HG03439 (cell line): ENCODE data around the gene GATB.

Experiments
- ATAC-seq: cut with Tn5 transposase; IDR thresholded peaks from one replicate; pipeline ENCODE4 v1.9.1; 2021; ENCODE audit warnings: mild to moderate bottlenecking, moderate library complexity; ENCODE audit not compliant: unreplicated experiment

GATB gene

DNA sequence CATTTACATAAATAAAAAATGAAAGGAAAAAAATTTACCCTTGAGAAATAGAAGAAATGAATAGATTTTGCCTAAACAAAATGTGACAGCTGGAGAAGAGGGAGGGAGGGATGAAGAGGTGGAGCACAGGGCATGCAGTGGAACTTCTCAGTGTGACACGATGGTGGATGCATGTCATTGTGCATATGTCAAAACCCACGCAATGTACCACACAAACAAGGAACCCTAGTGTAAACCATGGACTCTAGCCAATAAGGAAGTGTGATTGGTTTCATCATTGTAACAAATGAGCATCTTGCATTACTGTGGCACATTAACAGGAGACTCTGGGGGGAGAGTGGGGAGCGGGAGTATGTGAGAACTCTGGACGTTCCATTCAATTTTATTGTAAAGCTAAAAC lies 58.6 kb downstream of the GATB start:
- ATAC-seq, result no peak

DNA sequence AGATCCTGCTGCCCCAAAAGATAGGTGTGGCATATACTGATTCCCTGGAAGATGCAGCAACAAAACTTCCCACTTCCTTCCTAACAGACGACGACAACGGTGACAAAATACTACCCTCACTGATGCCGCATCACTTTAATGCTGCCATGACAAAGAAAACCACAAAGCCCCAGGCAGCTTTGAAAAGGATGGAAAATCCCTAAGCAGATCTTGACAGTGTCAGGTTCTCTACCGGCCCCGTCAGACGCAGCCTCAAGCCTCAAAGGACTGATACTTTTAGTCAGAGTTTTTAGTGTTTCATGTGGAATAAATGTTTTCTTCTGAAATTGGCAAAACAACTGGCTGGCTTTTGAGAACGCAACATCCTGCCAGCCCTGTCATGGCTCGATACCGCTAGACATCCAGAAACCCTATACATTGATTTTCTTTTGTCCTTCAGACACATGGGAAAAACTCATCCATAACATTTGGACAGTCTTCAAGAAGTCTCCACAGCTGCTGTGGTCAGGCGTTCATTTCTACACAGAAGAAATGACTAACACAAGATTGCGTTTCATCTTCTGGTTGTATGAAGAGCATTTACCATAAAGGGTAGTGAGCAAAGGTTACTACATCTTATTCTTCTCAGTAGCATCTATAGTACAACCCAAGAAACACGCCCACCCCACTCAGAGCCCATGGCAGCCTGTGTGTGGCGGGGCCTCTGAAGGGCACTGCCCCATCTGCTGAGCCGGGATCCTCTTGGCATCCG lies 60.1 kb downstream of the GATB start:
- ATAC-seq, result no peak

DNA sequence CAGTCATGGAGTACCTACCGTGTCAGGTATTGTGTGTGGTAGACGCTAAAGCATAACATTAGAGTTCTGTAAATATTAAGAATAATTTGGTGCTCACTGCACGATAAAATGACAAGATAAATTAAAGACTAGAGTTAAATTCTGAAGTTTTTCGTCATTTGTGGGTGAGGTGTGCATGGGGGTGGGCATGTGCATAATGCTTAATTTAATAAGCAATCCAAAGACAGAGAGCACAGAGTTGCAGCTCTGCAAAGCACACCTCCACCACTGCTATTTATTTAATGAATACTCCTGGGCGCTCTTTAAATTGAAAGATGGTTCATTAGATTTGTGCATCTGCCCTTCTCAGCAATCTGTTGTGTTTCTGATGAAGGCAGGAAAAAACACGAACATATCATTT lies 62.6 kb downstream of the GATB start:
- no peak for ATAC-seq

DNA sequence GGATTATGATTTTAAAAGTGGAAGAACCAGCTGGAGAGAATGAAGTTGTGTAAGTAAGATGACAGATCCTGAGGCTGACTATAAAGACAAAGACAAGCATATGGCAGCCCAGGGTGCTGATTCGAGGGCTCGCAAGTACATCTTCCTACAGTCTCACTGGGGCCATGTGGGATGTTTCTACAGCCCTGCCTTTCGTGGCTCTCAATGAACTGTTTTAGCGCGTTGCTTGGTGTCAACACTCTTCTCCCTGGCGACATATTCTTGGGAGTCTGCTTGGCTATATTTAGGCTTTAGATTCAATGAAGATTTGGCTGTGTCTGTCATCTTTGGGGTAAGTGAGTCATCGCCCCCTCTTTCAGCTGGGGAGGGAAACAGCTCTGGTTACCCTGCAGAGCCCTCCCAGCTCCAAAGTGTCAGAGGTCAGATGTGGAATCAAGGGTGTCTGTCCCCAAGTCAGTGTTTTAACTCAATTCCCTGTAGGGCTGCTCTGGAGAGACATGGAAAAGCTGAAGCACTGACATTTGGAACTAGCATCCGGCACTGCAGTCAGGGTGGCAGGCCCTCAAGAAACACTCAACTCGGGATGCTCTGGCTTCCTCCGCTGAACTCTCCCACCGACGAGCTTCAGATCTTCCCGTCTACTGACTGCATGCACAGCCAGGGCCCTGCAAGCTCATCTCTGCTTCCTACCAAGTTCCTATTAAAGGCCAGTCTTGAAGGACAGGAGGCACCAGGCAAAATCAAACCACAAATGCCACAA lies 65.7 kb downstream of the GATB start:
- no peak for ATAC-seq

DNA sequence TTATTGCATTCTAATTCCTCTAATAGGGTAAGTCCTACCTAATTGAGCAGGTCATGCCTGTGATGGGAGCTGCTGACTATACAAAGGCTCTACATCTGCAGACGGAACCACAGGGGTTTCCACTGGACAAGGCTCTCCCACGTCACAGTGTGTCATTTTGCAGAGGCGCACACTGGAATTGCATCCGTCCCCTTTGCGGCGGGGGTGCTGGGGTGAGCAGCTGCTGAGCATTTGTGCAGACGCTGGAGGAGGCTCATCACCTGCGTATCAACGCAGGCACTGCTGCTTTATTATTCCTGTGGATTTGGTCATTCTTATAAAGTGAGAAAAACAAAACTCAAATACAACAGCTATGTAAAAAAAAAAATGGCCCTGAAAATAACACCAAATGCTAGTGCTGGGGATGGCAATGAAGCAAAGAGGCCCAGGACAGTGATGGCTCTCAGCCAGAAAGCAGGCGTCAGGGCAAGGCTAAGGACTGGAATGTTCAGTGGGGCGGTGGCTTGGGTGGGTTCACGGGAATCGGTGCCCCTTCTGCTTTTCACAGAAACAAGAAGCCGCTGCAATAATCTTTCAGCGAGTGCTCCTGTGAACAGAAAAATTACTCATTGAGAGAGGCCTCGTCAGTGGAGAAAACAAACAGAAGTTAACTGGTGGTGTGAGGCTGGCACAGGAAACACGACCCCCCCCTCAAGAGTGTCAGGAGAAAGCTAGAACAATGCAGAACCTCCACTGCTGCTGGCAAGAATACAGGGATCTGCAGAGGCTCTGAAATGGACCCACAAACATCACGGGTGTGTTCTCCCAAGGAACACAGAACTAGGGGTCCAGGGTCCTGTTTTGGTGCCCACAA lies 67.8 kb downstream of the GATB start:
- no peak for ATAC-seq

DNA sequence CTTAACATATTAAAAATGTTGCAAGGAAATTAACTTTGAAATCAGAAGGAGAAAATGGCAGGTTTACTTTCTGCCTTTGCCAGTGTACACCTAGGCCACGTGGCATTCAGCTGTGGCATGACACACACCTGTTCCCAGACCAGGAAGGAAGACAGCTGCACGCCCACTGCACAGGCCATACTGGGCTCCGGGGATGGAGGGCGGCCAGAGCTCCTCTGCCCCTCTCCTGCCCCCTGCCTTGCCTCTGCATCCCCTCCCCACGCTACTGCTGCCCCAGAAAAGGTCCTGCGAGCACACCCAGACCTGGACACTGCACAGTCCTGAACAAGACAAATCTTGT lies 68.4 kb downstream of the GATB start:
- no peak for ATAC-seq

DNA sequence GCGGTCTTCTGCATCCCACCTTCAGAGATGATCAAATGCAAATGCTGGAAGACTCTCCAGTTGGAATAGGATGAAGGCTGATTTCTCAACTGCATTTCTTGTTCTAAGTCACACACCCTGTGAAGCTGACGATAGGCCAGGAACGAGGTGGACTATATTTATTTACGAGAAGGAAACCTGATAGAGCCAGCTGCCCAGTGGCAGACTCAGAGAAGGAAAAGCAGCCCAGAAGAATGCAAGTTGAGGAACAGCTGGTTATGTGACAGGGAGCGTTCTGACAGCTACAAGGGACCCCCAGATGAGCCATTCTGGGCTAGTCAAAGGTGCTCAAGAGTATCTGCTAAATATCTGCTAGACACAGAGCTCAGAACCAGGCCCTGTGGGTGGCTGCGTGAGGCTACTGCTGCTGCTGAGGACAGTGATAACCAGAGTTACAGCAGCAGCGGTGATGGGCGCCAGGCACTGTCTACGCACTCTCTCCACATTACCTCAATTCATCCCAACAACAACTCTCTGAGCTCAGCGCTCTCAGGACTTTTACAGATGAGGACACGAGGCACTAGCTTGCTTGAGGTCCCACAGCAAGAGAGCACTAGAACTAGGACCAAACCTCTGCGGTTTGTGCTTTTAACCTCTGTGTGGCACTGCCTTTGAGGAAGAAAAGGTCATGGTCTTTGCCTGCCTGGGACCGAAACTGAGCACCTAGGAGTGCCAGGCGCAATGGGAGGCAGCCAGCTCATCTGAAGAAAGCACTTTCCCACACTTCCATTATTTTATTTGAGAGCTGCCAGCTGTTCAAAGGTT lies 69.0 kb downstream of the GATB start:
- no peak for ATAC-seq

DNA sequence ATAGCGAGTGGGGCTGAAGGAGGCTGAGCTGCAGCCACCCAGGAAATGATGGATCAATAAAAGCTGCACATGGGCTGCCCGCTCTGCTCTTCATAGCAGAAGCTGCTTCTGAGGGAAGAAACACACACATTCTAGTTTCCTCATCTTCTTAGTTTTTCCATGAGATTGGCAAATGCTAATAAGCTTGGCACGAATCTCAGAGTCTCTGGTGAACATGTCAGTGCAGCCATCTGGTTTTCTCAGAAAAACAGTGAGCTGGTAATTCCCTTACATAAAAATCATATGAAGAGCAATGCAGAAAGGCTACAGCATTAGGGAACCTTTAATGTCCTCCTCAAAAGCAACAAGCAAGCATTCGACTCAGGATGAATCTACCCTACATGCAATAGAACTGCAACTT lies 69.9 kb downstream of the GATB start:
- no peak for ATAC-seq

DNA sequence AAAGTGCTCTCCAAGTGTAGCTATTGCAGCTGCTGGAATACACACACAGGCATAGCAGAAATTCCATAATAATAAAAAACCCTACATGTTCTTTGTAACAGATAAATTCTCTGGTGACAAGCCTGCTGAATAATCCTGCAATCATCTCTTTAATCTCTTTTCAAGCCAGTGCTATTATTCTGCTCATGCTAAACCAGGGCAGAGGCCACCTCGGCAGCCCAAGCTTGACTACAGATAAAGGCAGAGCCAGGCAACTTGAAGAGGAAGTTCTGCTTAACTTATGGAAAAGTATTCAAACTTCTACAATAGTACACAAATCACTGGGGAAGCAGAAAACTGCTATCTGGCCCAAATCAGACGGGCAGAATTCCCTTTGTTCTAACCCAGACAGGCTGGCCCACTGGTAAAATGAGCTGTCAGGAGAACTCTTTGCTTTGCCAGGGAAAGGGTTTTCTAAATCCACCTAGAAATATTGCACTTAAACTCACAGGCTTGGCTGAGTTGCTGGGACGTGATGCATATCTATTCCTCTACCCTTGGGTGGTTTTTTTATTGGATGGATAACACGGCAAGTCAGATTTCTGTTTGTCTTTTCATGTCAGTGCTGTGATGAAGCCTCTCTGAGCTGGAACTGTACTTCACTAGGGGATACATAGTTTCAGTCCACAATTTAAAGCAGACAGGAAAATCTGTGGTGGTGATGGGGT lies 70.5 kb downstream of the GATB start:
- ATAC-seq, result no peak

DNA sequence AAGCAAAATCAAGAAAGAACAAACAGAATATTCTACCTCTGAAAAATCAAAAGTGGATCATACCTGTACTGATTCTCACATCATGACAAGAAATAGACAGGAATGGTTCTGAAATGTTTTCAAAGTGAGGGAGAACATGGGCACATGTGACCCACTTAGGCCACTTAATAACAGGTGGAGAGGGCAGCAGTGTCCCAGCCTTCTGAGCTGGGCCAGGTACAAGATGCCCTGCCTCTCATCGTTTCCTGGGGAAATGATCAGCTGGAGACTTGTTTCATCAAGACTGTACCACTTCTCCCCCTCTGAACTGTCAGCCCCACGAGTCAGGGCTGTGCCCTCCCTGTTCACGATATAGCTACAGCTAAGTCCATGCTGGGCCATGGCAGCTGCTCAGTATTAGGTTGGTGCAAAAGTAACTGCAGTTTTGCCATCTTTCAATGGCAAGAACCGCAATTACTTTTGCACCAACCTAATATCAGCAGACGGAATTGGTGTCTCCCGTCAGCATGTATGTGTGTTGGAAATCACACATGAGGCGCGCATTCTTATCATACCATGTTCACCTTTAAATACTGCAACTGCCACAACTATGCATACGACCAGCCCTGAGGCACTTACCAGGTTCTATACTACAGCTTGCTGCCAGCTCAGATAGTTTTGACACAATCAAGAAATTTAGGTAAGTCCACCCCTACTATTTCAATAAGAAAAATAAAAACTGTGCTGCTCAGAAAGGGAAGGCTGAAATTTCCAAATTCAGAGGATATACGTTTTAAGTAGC lies 71.4 kb downstream of the GATB start:
- no peak for ATAC-seq

DNA sequence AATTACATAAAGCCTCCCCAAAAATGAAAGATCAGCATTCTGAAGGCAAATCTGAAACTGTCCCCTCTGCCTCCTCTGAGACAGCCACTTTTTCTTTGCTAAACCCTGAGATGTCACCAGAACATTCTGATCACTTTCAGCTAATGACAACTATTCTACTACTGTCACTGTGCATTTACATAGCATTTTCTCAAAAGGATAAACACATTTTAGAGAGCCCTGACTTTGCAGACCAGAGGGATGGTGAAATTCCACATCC lies 72.1 kb downstream of the GATB start:
- ATAC-seq, result no peak

DNA sequence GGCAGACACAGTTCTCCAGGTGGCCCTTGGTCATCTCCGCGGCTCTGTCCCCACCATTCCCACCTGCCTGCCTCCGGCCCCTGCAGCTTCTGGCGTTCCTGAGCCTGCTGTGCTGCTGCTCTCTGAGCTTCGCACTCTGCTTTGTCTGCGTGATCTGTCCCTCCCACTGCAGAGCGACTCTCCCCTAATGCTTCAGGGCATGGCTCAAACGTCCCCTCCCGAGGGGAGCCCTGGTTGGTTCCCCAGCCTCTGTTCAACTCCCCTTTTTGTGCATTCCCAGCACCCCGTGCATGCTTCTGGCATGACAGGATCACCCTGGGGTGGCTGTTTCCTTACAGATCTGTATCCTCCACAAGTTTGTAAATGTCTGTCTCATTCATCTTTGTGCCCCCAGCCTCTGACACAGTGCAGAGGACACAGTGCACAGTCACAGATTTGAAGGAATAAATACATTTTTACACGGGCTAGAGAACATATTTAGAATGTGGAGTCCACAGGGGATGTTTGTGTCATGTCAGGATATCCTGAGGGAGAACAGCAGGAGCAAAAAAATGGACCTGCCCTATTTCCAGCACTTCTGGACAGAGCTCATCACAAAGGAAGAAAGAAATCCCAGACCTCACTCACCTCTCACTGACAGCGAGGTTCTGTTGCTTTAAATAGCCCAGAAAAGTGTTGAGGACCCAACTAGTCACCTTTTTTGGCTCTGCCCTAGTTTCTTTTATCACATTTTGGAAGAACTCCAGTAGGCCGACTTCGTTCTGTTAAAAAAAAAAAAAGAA lies 72.6 kb downstream of the GATB start:
- ATAC-seq, result no peak

DNA sequence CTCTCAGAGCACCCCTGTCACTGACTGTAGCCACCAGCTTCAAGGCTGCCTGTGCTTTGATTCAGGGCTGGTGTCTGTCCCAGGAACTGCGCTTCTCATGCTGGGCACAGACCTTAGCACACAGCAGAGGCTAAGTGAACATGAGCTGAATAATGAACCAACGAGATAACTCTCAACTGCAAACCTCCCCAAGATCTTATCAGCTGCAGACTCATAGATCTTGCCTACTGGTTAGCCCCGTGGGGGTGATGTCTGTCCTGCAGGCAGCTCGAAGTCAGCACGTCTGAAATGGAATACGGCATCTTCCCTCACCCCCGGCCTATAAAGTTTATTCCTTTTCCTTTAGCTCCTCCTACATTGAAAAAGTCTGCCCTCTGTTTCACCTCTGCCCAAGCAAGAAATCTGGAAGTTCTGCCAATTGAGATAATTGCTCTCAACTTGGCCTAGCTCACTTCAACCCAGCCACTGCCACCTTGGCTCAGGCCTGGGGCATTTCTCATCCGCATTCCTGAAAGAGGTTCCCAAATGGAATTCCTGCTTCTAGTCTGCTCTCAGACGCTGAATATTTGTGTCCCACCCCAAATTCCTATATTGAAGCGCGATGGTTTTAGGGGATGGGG lies 73.7 kb downstream of the GATB start:
- ATAC-seq, result no peak

DNA sequence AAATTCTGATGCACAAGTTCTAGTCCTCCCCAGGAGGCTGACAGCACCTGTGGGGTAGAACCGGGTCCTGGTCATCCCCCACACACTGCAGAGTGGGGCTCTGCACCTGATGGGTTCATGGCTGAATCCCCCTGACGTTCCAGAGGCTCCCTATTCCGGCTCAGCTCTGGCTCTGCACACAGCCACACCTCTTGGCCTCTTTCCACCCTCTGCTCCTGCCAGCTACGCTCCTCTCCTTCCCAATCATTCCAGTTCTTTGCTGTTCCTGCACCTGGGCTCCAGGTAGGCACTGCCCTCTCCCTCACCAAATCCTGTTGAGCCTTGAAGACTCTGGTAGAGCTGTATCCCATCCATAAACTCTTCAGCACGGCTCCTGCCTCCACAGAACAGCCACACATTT lies 75.5 kb downstream of the GATB start:
- ATAC-seq, result no peak

DNA sequence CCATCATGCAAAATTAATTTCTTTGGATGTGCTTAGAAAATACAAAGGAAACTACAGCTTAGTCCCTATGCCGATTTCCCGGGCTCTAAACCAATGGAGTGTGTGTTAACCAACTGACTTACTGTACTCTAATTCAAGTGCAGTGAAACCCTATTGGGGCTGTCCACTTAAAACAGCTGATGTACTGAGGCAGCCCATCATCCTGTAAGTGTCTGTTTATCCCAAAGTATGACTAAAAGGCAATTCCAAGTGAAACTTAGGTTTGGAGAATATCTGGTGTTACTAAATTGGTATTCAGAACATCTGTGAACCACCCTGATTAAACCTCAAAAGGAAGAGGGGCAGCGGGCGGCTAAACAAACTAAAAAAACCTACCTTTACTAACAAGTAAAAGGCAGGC lies 79.7 kb downstream of the GATB start:
- no peak for ATAC-seq

DNA sequence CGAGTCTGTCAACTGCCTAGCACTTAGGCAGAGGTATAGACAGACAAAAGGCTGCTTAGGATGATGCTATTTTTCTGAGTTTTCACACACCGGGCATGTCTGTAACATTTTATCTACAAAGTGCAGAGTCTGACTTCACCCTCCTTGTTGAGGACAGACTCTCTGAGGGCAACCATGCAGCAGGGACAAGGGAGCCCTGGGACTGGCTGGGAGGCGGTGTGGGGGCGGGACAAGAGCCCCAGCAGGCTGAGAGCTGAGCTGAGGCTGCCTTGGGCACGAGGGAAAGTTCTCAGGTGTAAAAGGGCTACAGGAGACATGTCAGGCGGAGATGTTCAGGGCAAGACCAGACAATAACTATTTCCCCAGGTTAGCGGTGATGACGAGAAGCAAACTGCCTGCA lies 81.6 kb downstream of the GATB start:
- ATAC-seq, result no peak

DNA sequence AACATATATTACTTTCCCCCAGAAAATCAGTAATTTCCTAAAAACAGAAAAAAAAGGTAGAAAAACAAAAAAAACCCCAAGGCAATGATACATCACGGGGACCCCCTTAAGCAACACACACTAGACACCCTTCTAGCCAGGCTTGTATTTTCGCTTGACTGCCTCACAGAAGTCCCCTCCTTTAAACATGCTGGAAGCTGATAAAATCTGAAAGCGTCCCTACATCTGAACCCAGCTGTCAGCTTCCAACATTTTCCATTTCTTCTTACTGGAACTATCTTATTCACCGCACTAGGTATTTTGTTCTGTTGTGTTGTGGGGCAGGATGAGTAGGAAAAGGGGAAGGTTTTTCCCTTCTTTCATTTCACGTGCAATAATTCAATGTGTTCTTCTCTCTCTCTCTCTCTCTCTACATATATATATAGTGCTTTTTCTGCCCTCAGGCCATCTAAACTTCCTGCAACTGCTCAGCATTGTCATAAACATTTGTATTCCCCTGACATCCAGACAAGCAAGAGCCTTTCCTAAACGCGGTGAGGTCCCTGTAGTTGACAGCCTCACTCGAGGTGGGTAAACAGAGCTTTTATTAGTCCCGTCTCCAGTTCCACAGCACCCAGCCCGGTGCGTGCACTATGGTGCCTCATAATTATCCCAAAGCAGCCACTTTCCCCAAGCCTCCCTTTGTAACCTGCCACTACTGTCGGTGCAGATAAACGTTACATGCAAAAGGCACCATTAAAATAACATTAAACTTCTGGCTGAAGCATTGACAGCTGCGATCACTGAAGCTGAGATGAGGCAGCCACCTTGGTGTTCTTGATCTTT lies 82.5 kb downstream of the GATB start:
- ATAC-seq, result no peak

DNA sequence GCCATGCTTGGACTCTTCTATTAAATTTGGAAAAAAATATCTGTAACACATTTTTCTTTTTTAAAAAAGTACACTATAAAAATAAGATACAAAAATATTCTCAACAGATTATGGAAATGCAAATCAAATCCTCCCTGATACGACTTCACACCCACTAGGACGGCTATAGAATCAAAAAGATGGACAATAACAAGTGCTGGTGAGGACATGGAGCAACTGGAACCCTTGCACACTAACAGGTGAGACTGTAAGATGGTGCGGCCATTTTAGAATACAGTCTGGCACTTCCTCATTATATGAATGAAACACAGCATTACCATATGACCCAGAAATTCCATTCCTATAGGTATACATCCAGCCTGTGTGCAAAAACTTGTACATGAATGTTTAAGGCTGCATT lies 83.6 kb downstream of the GATB start:
- no peak for ATAC-seq
